ENCODE data around the gene PDS5B.
"Not testable (repeated sequence)": the region's sequence is repeated elsewhere in the genome, so short reads cannot be mapped to it uniquely, and the experiment has no call there.

PDS5B gene

DNA sequence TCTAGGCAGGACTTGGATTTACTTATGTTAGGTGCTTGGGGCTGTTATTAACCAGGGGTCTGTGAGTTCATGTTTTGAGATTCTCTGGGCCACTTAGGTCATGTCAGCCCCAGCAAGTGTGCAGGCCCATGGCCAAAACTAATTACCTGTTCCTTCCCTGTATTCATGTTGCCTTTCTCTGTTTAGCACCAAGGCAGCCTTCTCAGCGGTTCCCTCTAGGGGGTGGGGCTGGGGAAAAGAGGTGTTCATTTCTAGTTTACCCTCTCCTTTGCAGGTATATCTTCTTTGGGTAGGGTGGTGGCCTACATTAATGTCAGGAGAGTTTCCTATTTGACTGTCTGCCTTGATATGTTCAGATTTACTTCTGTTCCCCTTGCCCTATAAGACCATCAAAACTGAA is 61.7 kb downstream of the PDS5B start:
- DNase-seq (ENCODE audit: low spot score): no peak

GRCh38 chr13:32650705-32651311 is 64.6 kb downstream of the PDS5B start:
- DNase-seq (ENCODE audit: low spot score): peak; percentile 77

DNA sequence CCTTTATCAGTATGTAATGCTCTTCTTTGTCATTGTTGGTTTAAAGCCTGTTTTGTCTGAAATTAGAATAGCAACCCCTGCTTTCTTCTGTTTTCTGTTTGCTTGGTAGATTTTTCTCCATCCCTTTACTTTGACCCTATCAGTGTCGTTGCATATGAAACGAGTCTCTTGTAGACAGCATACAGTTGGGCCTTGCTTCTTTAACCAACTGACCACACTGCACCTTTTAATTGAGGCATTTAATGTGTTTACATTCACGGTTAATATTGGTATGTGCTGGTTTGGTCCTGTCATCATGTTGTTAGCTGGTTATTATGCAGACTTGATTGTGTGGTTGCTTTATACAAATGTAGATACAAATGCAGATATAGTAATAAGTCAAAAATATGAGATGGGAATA is 71.1 kb downstream of the PDS5B start:
- DNase-seq (ENCODE audit: low spot score): no peak

DNA sequence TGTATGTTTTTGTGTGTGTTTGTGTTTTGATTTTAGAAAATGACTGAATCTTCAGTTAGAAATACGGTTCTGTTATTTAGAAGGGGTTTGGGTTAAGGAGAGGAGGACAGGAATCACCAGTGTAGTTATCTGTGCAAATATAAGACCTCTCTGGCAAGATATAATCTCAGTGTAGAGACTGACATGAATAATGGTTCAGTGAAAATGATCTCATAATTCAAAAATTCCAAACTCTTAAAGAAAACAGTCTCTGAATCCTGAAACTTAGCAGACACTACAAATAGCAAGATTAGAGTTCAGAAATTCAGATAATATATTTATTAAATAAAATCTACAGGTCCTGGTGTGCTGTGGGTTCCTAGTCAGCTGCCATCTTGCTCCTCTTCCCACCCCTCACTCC is 73.5 kb downstream of the PDS5B start:
- no peak for DNase-seq (ENCODE audit: low spot score)

GRCh38 chr13:32660227-32660626 is 74.0 kb downstream of the PDS5B start:
- no peak for DNase-seq (ENCODE audit: low spot score)

- no peak for DNase-seq (ENCODE audit: low spot score)
Measured at GRCh38 chr13:32661685-32662084, 75.4 kb downstream of the PDS5B start.

DNA sequence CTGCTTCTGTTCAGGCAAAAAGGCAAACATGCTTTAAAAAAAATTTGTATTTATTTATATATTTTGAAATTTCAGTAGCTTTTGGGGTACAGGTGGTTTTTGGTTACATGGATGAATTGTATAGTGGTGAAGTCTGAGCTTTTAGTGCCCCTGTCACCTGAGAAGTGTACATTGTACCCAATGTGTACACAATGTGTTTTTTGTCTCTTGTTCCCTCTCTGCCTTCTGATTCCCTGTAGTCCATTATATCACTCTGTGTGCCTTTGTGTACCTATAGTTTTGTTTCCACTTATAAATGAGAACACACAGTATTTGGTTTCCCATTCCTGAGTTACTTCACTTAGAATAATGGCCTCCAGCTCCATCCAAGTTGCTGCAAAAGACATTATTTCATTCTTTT is 77.4 kb downstream of the PDS5B start:
- DNase-seq (ENCODE audit: low spot score): no peak

DNA sequence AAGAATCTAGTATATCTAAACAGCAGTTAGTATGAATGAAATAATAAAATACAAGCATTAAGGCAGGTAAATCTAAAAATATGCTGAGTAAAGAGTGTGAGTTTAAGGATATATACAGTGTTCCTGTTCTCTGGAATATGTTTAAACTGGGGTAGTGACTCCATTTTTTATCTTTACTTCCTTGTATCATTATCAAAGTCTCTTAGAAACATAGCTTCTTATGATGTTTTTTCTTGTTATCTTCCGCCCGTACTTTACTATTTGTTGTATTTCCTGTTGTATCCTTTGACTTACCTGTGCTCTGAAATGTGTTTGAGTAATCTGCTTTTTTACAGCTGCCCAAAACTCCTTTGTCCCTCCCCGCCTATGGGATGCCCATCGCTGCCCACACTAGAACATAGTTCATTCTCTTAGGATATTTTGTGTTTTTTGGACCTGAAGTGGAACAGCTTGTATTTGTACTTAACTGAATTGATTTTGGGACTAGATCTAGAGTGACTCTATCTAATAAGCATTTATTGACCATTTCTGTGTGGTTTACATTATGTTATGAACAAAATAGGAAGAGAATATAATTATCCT is 80.8 kb downstream of the PDS5B start:
- no peak for DNase-seq (ENCODE audit: low spot score)

GRCh38 chr13:32669030-32669646 is 82.9 kb downstream of the PDS5B start:
- peak; percentile 47 for DNase-seq (ENCODE audit: low spot score)

DNA sequence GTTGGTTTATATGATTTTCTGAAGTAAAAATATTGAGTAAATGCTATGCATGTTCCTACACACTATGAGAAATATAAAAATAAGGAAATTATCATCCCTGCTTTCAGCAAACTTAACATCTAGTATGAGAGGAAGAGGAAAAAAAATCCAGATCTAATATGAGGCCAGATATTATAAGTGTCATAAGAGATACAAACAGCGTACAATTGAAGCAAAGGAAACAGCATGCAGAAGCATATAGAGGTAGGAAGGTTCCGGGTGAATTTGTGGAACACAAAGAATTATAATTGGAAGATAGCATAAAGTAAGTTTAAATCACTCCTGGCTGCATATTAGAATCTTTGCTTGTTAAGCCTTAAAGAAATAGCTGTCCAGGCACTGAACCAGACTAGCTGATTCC is 88.3 kb downstream of the PDS5B start:
- no peak for DNase-seq (ENCODE audit: low spot score)

GRCh38 chr13:32676242-32676641 is 90.0 kb downstream of the PDS5B start:
- no peak for DNase-seq (ENCODE audit: low spot score)

DNA sequence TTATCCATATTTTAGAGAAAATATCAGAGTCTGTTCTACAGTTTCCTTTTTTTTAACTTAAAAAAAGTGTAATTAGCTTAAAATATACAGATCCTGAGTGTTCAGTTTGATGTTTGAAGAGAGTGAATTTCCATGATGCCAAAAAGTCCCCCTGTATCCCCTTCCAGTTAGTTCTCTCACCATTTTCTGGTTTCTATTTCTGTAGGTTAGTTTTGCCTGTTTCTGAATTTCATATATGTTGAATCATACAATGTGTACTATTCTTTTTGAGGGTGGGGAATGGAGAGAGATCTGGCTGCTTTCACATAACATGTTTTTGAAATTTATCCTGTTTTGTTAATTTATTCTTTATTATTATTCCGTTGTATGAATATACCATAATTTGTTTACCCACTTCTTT is 95.9 kb downstream of the PDS5B start:
- DNase-seq (ENCODE audit: low spot score): no peak

DNA sequence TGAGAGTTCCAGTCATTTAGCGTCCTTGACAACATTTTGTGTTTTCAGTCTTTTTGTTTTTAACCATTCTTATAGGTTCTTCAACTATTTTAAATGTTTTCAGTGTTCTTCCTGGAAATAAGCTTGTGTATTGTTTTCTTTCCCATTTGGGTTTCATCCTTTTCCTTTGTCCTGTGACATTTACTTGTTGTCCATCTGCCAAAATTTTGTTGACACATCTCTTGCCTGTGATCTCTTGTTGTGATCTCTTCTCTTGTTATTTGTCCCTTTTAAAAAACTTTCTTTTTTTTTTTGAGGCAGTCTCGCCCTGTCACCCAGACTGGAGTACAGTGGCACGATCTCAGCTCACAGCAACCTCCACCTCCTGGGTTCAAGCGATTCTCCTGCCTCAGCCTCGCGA is 96.5 kb downstream of the PDS5B start:
- no peak for DNase-seq (ENCODE audit: low spot score)

GRCh38 chr13:32687275-32687674 is 101.0 kb downstream of the PDS5B start:
- no peak for DNase-seq (ENCODE audit: low spot score)

GRCh38 chr13:32695602-32696250 is 109.5 kb downstream of the PDS5B start:
- no peak for DNase-seq (ENCODE audit: low spot score)

DNA sequence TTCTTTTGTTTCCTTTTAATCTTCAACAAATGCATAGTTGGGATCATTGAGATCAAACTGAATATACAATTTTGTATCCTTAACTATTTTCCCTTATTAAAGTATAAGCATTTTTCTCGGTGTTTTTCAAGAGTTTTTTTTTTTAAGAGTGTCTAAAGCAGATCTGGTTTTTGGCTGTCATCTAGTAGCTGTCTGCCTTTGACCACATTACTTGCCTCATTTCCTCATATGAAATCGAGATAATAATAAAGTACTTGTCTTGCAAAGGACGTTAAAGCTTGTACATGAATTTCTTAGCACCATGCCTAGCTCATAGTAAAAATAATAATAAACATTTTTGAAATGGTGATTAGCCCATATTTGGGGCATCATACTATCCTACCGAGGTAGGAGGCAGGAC is 121.2 kb downstream of the PDS5B start:
- DNase-seq (ENCODE audit: low spot score): no peak

- no peak for DNase-seq (ENCODE audit: low spot score)
Measured at GRCh38 chr13:32713397-32713796, 127.1 kb downstream of the PDS5B start.

- not testable (repeated sequence) for DNase-seq (ENCODE audit: low spot score)
Measured at GRCh38 chr13:32716201-32716600, 129.9 kb downstream of the PDS5B start.

DNA sequence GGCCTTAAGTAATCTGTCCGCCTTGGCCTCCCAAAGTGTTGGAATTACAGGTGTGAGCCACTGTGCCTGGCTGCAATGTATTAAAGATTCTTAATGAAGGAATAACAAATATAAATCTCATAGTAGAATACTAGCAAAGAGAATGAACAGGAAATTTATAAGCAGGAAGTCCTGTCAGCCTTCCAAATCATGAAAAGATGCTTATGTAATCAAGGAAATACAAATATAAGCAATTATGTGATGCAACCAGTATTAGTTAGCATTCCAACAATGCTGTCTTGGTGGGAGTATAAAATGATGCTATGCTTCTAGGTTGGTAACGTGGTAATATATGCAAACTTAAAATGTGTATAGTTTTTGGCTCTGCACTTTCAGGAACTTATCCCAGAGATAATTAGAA is 133.8 kb downstream of the PDS5B start:
- no peak for DNase-seq (ENCODE audit: low spot score)

DNA sequence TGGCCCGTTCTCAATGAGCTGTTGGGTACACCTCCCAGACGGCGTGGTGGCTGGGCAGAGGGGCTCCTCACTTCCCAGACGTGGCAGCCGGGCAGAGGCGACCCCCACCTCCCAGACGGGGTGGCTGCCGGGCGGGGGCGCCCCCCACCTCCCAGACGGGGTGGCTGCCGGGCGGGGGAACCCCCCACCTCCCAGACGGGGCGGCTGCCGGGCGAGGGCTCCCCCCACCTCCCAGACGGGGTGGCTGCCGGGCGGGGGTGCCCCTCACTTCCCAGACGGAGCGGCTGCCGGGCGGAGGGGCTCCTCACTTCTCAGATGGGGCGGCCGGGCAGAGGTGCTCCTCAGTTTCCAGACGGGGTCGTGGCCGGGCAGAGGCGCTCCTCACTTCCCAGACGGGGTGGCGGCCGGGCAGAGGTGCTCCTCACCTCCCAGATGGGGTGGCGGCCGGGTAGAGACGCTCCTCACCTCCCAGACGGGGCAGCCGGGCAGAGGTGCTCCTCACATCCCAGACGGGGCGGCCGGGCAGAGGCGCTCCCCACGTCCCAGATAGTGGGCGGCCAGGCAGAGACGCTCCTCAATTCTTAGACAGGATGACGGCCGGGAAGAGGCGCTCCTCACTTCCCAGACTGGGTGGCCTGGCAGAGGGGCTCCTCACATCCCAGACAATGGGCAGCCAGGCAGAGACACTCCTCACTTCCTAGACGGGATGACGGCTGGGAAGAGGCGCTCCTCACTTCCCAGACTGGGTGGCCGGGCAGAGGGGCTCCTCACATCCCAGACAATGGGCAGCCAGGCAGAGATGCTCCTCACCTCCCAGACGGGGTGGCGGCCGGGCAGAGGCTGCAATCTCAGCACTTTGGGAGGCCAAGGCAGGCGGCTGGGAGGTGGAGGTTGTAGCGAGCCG is 135.1 kb downstream of the PDS5B start:
- not testable (repeated sequence) for DNase-seq (ENCODE audit: low spot score)

GRCh38 chr13:32722340-32722739 is 136.1 kb downstream of the PDS5B start:
- no peak for DNase-seq (ENCODE audit: low spot score)

DNA sequence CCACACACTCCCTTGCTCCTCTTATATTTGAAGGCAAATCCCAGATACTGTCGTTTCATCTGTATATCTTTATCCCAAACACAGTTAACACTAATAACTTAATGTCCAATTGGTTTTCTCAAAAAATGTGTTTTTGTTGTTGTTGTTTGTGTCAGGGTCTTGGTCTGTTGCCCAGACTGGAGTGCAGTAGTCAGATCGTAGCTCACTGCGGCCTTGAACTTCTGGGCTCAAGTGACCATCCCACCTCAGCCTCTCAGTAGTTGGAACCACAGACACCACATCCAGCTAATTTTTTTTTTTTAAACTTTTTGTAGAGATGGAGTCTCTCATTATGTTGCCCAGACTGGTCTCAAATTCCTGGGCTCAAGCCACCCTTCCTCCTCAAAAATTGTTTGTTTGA is 137.7 kb downstream of the PDS5B start:
- no peak for DNase-seq (ENCODE audit: low spot score)
